ENCODE measurements around the gene PRB4. TPM values are rescaled to one million over a fixed set of nuclear protein-coding genes. Genes with fewer than 3 reads are reported as not detected.

Gene PRB4
- total and polyA plus RNA-seq, 2 experiments from 2014 or later = not detected

- H3K4me1 Mint-ChIP-seq = no peaks in the 10 kb centered on the region
- no peaks in the 10 kb centered on the region for H3K36me3 Mint-ChIP-seq (ENCODE audit: low read depth)
- H3K27me3 Mint-ChIP-seq (ENCODE audit: insufficient read depth, low read depth, poor library complexity) = no peaks in the 10 kb centered on the region
- Histone ChIP-seq H3K4me3 (no peak overlapping the region), H3K27ac (ENCODE audit: low read depth) (no peak overlapping the region), H3K4me1 (ENCODE audit: insufficient read depth) (no peaks in the 10 kb centered on the region), H3K36me3 (ENCODE audit: insufficient read depth) (no peaks in the 10 kb centered on the region), H3K9me2 (ENCODE audit: insufficient read depth) (no peaks in the 10 kb centered on the region), H2AFZ (no peak overlapping the region), H3K4me2 (no peak overlapping the region), H3F3A (replicated peaks; ENCODE audit: low read depth) (no peaks in the 10 kb centered on the region), H3K27me3 (ENCODE audit: insufficient read depth) (no peaks in the 10 kb centered on the region), H4K20me1 (replicated peaks; ENCODE audit: insufficient read depth) (no peaks in the 10 kb centered on the region), H3K79me2 (replicated peaks; ENCODE audit: insufficient read depth) (no peaks in the 10 kb centered on the region)
- DNase-seq (ENCODE audit: low spot score) (no peak), ATAC-seq (no peak)
- no peak overlapping the region for H3K27ac Mint-ChIP-seq
- H3K4me3 Mint-ChIP-seq = no peak overlapping the region
- H3K9me3 Mint-ChIP-seq = no peaks in the 10 kb centered on the region
- no peak for TF ChIP-seq JUNB (IDR thresholded peaks at IDR 0.05; ENCODE audit: unreplicated experiment)
- no peak for TF ChIP-seq ETS1 (IDR thresholded peaks at IDR 0.05)
- no peak for TF ChIP-seq ZNF331 (CRISPR knock-in tag; IDR thresholded peaks at IDR 0.05; ENCODE audit: low read depth)
- TF ChIP-seq, protein P1, sequence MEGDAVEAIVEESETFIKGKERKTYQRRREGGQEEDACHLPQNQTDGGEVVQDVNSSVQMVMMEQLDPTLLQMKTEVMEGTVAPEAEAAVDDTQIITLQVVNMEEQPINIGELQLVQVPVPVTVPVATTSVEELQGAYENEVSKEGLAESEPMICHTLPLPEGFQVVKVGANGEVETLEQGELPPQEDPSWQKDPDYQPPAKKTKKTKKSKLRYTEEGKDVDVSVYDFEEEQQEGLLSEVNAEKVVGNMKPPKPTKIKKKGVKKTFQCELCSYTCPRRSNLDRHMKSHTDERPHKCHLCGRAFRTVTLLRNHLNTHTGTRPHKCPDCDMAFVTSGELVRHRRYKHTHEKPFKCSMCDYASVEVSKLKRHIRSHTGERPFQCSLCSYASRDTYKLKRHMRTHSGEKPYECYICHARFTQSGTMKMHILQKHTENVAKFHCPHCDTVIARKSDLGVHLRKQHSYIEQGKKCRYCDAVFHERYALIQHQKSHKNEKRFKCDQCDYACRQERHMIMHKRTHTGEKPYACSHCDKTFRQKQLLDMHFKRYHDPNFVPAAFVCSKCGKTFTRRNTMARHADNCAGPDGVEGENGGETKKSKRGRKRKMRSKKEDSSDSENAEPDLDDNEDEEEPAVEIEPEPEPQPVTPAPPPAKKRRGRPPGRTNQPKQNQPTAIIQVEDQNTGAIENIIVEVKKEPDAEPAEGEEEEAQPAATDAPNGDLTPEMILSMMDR (conservative IDR thresholded peaks at IDR 0.05; ENCODE audit: low read depth in 2 of 2) = no peak
- no peak for TF ChIP-seq POLR2AphosphoS5 (IDR thresholded peaks at IDR 0.05; ENCODE audit: low read depth)
- TF ChIP-seq, protein P2, sequence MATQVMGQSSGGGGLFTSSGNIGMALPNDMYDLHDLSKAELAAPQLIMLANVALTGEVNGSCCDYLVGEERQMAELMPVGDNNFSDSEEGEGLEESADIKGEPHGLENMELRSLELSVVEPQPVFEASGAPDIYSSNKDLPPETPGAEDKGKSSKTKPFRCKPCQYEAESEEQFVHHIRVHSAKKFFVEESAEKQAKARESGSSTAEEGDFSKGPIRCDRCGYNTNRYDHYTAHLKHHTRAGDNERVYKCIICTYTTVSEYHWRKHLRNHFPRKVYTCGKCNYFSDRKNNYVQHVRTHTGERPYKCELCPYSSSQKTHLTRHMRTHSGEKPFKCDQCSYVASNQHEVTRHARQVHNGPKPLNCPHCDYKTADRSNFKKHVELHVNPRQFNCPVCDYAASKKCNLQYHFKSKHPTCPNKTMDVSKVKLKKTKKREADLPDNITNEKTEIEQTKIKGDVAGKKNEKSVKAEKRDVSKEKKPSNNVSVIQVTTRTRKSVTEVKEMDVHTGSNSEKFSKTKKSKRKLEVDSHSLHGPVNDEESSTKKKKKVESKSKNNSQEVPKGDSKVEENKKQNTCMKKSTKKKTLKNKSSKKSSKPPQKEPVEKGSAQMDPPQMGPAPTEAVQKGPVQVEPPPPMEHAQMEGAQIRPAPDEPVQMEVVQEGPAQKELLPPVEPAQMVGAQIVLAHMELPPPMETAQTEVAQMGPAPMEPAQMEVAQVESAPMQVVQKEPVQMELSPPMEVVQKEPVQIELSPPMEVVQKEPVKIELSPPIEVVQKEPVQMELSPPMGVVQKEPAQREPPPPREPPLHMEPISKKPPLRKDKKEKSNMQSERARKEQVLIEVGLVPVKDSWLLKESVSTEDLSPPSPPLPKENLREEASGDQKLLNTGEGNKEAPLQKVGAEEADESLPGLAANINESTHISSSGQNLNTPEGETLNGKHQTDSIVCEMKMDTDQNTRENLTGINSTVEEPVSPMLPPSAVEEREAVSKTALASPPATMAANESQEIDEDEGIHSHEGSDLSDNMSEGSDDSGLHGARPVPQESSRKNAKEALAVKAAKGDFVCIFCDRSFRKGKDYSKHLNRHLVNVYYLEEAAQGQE (IDR thresholded peaks at IDR 0.05; ENCODE audit: unreplicated experiment) = no peak
- no peak for TF ChIP-seq STAT1 (IDR thresholded peaks at IDR 0.05; ENCODE audit: unreplicated experiment)
- no peak for TF ChIP-seq EZH2 (IDR thresholded peaks at IDR 0.05; ENCODE audit: low read depth, unreplicated experiment)
- no peak for TF ChIP-seq CREB1 (CRISPR knock-in tag; IDR thresholded peaks at IDR 0.05; ENCODE audit: low read depth)
- TF ChIP-seq, protein P3, sequence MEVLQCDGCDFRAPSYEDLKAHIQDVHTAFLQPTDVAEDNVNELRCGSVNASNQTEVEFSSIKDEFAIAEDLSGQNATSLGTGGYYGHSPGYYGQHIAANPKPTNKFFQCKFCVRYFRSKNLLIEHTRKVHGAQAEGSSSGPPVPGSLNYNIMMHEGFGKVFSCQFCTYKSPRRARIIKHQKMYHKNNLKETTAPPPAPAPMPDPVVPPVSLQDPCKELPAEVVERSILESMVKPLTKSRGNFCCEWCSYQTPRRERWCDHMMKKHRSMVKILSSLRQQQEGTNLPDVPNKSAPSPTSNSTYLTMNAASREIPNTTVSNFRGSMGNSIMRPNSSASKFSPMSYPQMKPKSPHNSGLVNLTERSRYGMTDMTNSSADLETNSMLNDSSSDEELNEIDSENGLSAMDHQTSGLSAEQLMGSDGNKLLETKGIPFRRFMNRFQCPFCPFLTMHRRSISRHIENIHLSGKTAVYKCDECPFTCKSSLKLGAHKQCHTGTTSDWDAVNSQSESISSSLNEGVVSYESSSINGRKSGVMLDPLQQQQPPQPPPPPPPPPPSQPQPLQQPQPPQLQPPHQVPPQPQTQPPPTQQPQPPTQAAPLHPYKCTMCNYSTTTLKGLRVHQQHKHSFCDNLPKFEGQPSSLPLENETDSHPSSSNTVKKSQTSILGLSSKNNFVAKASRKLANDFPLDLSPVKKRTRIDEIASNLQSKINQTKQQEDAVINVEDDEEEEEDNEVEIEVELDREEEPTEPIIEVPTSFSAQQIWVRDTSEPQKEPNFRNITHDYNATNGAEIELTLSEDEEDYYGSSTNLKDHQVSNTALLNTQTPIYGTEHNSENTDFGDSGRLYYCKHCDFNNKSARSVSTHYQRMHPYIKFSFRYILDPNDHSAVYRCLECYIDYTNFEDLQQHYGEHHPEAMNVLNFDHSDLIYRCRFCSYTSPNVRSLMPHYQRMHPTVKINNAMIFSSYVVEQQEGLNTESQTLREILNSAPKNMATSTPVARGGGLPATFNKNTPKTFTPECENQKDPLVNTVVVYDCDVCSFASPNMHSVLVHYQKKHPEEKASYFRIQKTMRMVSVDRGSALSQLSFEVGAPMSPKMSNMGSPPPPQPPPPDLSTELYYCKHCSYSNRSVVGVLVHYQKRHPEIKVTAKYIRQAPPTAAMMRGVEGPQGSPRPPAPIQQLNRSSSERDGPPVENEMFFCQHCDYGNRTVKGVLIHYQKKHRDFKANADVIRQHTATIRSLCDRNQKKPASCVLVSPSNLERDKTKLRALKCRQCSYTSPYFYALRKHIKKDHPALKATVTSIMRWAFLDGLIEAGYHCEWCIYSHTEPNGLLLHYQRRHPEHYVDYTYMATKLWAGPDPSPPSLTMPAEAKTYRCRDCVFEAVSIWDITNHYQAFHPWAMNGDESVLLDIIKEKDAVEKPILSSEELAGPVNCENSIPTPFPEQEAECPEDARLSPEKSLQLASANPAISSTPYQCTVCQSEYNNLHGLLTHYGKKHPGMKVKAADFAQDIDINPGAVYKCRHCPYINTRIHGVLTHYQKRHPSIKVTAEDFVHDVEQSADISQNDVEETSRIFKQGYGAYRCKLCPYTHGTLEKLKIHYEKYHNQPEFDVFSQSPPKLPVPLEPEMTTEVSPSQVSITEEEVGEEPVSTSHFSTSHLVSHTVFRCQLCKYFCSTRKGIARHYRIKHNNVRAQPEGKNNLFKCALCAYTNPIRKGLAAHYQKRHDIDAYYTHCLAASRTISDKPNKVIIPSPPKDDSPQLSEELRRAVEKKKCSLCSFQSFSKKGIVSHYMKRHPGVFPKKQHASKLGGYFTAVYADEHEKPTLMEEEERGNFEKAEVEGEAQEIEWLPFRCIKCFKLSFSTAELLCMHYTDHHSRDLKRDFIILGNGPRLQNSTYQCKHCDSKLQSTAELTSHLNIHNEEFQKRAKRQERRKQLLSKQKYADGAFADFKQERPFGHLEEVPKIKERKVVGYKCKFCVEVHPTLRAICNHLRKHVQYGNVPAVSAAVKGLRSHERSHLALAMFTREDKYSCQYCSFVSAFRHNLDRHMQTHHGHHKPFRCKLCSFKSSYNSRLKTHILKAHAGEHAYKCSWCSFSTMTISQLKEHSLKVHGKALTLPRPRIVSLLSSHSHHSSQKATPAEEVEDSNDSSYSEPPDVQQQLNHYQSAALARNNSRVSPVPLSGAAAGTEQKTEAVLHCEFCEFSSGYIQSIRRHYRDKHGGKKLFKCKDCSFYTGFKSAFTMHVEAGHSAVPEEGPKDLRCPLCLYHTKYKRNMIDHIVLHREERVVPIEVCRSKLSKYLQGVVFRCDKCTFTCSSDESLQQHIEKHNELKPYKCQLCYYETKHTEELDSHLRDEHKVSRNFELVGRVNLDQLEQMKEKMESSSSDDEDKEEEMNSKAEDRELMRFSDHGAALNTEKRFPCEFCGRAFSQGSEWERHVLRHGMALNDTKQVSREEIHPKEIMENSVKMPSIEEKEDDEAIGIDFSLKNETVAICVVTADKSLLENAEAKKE (CRISPR knock-in tag; IDR thresholded peaks at IDR 0.05) = no peak
- TF ChIP-seq ZNF114 (CRISPR knock-in tag; IDR thresholded peaks at IDR 0.05) = no peak
- TF ChIP-seq EZH2phosphoT487 (IDR thresholded peaks at IDR 0.05; ENCODE audit: unreplicated experiment) = no peak
- no peak for TF ChIP-seq NANOG (IDR thresholded peaks at IDR 0.05; ENCODE audit: borderline replicate concordance)
These were observed 36.8 kb downstream of the PRB4 start for GRCh38 chr12:11273449-11273848.

Data from GM23338 (cell line).